HG03457 (cell line): ENCODE measurements around the gene ZCCHC24.
"Not testable (repeated sequence)": the region's sequence is repeated elsewhere in the genome, so short reads cannot be mapped to it uniquely, and the experiment has no call there.

Experiments used
- ATAC-seq: cut with Tn5 transposase; IDR thresholded peaks from one replicate; pipeline ENCODE4 v1.9.1; 2021; ENCODE audit warnings: moderate number of reproducible peaks; ENCODE audit not compliant: unreplicated experiment

ZCCHC24 gene

GRCh38 chr10:79447249-79447648, 1.8 kb upstream of the ZCCHC24 start:
- ATAC-seq = not testable (repeated sequence)

DNA sequence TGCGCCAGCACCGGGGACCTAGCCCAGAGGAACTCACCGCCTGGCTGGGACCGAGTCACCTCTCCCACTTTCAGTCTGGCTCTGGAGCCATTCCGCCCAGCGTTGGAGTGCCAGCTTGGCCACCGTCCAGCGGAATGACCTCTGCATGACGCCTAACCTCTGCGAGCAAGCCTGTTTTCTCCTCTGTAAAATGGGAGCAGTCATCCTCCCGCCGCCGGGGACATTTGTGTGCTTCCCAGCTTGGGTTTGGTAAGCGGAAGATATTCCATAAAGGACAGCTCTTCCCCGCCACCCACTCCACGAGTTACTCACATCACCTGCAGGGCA, 1.3 kb upstream of the ZCCHC24 start:
- ATAC-seq = no peak

DNA sequence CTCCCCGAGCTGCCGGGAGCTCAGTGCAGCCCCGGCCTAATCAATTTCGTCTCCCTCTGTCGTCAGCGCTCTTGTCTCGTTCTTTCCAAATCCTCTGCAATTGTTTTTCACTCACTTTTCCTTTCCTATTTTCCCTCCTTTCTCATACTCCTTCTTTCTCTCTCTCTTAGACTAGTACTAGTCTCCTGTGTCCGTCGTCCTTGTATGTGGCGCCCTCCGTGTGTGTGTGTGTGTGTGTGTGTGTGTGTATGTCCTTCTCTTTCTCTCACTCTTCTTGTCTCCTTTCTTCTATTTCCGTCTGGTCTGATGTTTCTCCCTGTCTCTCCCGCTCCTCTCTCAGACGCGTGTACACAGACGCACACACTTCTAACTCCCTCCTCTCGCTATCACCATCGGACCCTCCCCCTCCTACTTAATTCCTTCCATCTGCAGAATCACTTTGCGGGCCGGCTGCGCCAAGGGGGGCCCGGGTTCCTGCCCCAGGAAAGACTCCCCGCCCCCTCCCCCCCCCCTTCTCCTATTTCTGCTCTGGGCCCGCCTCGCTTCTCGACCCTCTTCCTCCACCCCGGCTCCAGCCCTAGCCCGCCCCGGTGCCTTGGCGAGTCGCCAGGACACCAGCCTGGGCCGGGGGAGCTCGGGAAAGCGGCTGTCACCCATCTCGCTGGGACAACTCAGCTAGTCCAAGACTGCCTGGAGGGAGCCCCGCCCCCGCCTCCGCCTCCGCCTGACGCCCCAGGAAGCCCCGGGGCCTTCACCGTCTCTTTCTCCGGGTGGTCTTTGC, 743 bp upstream of the ZCCHC24 start:
- no peak for ATAC-seq

GRCh38 chr10:79444199-79445119, 965 bp downstream of the ZCCHC24 start:
- ATAC-seq = peak; percentile 13

DNA sequence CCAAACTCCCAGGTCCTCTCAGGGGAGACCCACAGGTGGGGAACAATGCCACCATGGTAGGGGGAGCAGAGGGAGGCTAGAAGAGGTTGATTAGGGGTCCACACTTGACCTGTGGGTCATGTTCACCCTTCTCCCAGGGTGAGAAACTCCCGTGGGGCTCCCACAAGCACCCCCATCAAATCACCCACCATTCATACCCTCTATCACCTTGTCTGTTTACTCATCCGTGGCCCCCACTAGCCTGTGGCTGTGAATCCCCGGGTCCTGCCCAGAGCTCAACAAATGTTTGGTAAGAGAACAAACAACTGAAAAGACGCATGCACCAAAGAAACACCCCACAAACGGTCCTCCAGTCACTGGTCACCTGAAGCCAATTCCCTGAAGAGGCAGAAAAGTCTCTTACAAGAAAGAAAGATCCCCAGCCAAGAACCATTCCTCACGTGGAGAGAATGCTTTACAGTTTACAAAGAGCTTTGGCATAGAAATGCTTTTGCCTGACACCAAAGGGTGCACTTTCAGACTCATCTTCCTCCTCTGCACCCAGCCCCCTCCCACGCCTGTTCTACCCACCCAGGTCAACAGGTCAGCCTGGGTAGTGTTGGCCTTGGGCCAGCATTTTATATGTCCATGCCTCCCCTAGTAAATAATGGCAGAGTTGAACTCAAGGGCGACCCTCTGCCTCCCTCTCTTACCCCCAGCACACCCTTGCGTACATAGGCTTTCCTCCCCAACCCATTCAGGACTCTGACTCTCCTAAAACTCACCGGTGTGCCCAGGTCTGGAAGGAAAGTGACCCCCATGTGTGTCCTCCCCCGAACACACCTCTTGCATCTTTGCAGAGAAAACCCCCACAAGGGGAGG, 1.9 kb downstream of the ZCCHC24 start:
- ATAC-seq = no peak

DNA sequence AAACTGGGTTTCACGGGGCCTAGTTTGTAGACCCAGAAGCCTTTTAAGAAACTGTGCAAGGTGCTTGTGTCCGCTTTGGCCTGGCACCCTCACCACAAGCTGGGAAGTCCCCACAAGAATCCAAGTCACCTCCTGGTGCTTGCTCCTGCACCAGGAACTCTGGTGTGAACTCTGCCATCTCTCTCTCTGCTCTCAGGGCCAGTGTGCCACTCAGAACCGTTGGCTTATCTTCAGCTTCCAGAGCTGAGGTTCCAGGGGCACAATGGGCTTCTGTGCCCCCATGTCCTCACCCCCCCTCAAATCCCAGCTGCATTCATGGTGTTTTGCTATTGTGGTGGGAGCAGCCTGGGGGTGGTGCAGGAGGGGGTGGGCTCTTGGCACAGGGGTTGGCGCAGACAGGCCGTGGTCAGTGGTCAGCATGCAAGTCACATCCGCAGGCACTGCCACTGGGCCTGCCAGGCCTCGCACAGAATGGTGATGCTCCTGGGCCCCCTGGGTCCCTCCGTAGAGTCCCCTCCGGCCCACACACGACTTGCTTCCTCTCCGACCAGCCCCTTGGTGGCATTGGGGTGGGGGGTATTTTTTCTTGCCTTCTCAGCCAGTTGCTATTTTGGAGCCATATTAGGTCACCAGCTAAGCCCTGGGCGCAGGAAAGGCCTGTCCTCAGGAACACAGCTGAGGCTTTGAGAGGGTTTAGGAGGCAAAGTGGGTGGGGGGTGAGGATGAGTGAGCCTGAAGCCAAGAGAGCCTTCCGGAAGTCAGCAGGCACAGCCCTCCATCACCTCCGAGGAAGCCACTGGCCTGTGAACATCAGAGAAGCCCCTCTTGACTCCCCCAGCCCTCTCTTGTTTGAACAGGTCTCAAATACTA, 3.0 kb downstream of the ZCCHC24 start:
- no peak for ATAC-seq

DNA sequence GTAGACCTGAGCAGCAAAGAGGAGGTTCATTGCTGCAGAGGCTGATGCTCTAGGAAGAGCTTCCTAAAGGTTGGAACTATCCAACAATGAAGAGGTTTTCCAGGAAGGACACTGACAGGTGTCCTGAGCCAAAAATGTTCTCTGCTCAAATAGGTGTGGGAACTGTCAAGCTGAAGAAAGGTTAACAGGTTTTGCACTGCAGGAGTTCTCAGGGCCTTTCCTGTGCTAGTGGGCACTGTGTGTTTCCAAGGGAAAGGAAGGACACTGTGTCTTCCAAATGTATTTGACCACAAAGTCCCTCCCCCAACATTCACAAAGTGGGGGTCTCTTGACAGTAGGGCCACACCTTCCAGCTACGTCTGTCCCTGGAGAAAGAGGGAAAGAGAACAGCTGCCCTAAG, 4.0 kb downstream of the ZCCHC24 start:
- no peak for ATAC-seq

GRCh38 chr10:79440281-79440680, 5.1 kb downstream of the ZCCHC24 start:
- no peak for ATAC-seq

- ATAC-seq = no peak
Measured at GRCh38 chr10:79438699-79439085, 6.7 kb downstream of the ZCCHC24 start.

- no peak for ATAC-seq
Measured at GRCh38 chr10:79438021-79438698, 7.3 kb downstream of the ZCCHC24 start.

DNA sequence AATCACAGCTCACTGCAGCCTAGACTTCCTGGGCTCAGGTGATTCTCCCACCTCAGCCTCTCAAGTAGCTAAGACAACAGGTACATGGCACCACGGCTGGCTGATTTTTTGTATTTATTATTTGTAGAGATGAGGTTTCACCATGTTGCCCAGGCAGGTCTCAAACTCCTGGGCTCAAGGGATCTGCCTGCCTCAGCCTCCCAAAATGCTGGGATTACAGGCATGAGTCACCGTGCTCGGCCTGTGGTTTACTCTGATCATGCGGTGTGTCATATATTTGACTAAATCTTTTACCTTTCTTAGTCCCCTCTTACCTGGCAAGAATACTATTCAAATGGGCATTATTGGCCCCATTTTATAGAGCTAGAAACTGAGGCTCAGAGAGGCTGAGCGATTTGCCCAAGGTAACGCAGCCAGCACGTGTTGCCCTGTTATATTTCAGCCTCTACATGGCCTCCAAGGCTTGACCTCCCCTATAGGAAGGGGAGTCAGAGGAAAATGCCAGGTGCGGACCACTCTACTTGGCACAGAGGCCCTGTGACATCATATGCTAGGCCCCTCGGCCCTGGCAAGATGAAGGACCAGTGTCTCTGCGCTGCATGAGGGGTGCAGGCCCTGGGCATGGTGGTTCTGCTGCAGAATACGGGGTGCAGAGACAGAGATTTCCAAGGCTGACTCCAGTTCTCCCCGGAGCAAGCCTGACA, 8.2 kb downstream of the ZCCHC24 start:
- no peak for ATAC-seq

- no peak for ATAC-seq
Measured at GRCh38 chr10:79436850-79437103, 8.6 kb downstream of the ZCCHC24 start.

DNA sequence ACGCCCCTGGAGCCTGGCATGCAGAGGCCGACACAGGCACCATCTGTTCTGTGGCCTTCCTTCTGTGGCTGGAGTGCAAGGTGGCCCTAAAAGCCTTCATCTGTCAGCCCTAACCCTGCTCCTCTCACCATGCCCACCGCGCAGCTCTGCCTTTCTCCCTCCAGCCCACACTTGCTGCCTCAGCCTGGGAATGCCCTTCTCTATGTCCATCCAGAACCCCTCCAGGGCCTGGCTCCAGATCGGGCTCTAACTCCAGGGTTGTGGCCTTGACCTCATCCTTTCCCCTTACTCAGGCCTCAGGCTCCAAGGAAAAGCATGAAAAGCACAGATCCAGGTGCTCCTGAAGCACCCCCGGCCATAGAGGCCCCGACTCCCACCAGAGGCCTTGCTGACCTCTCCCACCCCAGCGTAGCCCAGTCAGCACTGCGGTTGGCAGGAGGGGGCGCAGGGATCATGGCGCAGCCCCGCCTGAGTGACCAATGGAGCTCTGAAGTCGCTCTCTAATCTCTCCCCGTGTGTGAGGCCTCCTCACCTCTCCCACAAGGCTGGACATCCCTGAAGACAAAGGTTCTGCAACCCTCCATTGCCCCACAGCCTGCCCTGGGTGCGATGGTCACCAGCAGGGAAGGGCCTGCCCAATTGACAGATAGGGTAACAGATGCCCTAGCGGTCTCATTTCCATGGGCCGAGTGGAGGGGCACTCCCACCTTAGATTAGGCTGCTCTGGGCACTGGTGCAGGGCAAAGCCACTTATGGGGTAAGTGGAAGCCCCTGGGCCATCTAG, 9.2 kb downstream of the ZCCHC24 start:
- ATAC-seq = no peak

DNA sequence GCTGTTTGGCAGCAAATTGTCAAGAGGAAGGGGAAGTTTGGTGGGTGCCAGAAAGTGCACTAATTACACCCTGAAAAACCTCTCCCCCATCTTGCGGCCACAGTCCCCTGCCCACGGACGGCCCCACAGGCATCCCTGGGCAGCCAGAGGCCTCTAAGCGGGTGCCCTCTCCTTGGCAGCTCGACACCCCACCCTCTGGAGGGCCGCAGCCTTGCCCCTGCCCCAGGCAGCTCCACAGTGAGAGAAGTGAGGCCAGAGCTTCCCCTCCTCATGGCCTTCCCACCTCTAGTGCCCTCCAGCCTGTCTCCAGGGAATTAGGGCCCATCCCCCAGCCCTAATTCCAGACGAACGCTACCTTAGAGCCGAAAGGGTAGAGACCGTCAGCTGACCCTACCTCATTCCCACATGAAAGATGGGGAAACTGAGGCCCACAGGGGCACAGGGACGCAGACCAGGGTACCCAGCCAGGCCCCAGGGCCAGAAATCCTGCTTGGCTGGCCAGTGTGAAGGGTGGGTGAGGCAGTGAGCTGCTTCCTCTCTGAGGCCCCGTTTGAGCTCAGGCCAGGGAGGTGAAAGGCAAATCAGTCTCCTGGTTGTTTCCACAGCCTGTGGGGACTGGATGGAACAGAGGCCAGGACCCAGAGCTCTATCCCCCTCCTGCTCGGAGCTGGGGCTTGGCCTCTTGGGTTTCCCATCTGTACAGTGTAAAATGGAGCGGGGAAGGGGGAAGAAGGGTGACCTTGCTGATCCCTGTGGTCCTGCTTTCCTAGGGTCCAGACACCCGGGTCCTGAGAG, 10.0 kb downstream of the ZCCHC24 start:
- no peak for ATAC-seq

- ATAC-seq = no peak
Measured at GRCh38 chr10:79434821-79435251, 10.6 kb downstream of the ZCCHC24 start.

- no peak for ATAC-seq
Measured at GRCh38 chr10:79434223-79434687, 11.2 kb downstream of the ZCCHC24 start.

DNA sequence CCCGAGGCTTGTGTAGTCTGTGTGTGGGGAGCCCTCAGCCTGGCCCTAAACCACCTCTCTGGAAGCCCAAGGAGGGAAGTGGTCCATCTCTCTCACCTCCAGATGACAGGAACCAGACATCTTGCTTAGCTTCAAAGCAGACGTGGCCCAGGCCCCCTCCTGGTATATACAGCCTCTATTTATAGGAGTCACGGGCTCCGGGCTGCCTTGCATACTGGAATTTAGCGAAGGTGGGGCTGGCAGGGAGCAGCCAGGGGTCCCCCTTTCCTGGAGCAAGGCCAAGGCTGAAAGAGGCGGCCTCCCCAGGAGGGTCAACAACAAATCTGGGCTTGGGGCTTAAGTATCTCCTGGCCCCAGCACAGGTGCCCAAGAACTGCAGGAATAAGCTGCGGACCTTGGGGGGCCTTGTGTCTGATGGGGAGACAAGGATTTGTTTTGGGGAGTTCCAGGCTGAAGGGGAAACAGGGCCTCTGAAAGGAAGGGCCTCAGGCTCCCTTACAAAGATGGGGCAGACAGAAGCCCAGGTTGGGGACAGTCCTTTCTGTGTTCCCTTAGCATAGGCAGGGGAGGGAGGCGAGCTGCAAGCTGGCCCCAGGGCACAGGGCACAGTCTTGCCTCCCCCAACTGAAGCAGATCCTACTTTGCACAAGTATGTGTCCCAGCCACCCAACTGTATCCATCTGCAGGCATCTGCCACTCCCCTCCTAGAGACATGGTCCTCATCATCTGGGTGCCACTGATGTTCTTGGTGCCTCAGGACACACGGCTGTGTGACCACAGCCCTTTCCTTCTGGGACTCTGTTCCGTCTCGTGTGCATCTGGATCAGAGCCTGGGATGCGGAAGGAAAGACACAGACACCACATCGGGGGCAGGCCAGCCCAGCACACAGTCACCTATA, 11.9 kb downstream of the ZCCHC24 start:
- no peak for ATAC-seq
